ENCODE data around the gene IFNL3.

GRCh38 chr19:39246951-39247669 lies 2.3 kb upstream of the IFNL3 start:
- peak; percentile 58 for TF ChIP-seq EZH2 (IDR thresholded peaks at IDR 0.05)
- TF ChIP-seq POLR2AphosphoS5 (IDR thresholded peaks at IDR 0.05; ENCODE audit: borderline replicate concordance, low read depth, low read length), result no peak
- TF ChIP-seq FOXP2 (optimal IDR thresholded peaks at IDR 0.05; ENCODE audit: control extremely low read depth, extremely low read length, insufficient read depth), result no peak
